ENCODE measurements around the gene ANKS3.

The ANKS3 gene

DNA sequence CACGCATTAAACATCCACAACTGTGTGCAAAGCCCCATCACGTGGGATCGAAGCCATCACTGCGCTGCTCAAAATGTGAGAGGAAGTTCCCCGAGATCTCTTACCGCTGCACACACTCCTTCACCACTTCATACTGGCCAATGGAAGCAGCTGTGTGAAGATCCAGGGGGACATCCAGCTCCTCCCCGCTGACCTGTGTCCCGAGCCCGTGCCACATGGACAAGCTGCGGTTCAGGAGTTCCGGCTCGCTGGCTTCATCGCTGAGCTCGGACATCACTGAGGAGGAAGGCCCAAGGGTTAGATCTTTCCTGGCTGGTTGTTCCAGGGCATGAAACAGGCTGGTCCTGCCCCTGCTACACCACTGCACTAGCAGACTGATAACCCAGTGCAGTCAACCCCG, 4.2 kb downstream of the ANKS3 start:
- no peak for DNase-seq

DNA sequence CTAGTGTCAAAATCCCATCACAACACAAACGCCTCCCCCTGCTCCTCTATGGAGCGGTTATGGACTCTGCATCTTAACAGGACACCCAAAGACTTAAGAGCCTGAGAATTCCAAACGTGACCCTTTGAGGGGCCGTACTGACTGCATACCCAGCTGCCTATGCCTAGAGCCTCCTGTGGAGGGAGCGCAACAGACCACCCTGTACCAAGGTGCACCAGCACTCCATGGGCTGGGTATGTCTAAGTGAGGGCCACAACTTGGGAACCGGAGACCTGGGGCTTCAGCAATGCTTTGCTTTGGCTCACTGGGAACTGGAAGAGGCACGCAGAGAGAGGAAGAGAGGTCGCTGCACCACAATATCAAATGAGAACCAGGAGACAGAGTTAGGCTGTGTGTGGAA, 5.4 kb downstream of the ANKS3 start:
- no peak for DNase-seq

DNA sequence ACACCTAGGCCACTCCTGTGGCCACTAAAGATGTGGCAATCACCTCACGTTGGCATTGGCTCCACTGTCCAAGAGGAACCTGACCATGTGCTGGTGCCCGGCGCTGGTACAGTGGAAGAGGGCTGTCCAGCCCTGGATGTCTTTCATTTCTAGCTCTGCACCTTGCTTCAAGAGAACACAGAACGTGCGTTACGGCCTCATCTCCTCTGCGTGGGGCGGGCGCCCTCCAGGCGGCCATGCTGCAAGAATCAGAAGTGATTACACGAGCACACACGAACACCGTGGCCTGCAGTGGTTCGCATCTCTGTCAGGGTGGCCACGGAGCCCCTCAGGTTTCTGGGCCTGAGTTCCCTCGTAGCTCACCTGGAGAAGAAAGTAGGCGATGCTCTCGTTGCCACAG, 7.5 kb downstream of the ANKS3 start:
- no peak for DNase-seq

DNA sequence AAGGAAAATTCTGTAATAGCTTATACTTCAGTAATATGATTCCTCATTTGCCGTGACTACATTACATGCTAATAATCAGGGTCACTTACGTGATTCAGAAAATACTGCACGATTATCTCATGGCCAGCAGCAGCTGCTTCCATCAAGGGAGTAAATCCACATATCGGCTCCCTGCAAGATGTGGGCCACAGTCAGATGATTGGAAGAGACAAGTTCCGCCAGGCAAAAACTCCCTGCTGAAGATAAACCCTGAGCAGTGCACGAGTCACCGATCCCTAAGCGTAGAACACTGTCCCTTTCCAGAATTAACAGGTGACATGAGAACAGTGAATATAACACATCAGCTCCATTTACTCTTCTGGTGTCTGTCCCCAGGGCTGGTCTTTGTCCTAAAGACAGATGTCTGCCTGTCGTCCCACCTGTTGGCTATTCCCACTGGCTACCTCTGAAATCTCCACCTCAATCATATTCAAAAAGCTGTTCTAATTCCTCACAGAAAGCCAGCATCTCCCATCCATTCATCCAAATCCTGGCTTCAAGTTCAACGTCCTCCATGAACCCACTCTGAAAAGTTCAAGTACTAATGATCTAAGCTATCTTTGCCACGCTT, 9.3 kb downstream of the ANKS3 start:
- DNase-seq = no peak

DNA sequence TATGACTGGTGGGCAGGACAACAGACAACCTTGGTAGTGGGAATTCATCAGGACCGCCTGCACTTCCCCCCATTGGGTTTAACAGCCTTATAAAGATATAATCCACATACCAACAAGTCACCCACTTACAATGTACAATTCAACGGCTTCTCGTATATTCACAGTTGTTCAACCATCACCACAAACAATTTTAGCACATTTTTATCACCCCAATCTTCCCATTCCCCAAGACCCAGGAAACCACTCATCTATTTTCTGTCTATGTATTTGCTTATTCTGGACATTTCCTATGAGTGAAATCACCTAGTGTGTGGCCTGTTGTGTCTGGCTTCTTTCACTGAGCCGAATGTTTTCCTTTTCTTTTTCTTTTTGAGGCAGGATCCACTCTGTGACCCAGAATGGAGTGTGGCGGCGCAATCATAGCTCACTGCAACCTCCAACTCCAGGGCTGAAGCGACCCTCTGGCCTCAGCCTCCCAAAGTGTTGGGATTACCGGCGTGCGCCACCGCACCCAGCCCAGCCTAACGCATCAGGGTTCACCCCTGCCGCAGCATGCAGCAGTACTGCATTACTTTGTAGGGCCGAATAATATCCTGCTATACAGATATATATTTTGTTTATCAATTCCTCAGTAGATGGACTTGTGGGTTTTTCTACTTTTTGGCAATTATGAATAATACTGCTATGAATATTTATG, 10.9 kb downstream of the ANKS3 start:
- DNase-seq = no peak

DNA sequence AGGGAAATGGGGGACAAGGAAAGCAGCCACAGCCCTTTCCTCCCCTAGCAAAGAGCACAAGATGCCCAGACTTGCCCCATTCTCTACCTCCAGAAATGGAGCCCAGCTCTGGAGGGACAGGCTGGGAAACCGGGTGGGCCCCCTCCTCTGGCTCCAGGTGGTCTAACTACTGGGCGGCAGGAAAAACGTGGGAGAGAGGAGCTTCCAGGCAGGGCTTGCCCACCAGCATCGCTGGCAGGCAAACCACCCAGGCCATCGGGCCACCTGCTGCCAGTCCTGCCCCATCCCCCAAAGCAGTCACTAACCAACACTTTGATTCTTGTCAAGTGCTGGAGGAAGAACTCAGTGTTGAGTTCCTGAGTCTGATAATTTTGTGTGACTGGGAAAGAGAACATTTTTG, 15.6 kb downstream of the ANKS3 start:
- no peak for DNase-seq

DNA sequence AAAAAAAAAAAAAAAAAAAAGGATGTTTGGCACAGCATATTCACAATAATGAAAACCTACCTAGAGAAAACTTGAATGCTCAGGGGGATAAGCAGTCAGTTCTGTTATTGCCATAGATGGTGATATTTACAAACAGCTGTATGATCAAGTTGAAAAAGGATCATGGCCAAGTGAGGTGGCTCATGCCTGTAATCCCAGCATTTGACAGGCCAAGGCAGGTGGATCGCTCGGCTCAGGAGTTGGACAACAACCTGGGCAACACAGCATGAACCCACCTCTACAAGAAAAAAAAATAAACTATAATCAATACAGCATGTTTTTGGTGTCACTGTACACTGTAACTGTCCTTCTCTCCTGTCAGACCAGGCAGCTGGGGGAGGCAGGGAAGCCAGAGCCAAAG, 19.1 kb downstream of the ANKS3 start:
- no peak for DNase-seq

DNA sequence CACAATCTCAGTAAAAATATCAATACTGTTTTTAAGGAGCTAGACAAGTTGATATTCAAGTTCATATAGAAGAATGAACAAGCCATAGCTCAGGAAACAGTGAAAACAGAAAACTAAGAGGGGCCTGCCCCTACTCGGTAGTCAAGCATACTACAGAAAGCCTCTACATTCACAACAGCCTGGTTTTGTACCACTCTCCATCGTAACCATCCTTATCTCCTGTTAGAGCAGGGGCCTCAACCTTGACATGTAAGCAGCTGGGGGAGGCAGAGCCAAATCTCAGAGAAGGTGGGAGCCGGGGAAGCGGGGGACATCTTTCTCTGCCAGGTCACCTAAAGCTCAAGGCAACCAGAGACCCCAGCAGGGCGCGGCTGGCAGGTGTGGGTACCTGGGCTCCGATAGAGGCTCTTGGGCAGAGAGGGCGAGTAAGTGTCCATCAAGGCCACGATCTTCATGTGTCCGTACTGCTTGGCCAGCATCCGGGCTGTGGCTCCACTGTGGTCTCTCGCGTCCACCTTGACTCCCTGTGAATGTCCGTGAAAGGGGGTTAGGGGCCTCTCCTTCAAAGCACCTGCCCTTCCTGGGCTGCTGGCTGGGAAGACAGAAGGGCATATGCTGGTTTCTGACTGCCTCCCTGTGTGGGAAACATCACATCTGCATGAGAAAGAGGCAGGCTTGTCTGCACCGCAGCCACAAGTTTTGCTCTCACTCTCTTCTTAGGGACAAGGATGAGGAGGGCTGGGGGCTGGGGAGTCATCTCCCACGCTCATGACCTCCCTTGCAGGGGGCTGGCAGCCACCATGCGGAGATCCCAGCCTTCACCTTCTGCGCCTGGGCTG, 20.2 kb downstream of the ANKS3 start:
- DNase-seq = no peak

DNA sequence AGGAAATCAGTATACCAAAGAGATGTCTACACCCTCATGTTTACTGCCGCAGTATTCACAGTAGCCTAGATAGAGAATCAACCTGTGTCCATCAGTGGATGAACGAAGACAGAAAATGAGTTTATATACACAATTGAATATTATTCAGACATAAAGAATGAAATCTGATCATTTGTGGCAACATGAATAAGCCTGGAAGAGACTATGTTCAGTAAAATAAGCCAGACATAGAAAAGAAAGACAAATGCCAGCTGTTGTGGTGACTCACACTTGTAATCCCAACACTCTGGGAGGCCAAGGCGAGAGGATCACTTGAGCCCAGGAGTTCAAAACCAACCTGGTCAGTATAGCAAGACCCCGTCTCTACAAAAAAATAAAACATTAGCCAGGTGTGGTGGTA, 24.6 kb downstream of the ANKS3 start:
- no peak for DNase-seq

DNA sequence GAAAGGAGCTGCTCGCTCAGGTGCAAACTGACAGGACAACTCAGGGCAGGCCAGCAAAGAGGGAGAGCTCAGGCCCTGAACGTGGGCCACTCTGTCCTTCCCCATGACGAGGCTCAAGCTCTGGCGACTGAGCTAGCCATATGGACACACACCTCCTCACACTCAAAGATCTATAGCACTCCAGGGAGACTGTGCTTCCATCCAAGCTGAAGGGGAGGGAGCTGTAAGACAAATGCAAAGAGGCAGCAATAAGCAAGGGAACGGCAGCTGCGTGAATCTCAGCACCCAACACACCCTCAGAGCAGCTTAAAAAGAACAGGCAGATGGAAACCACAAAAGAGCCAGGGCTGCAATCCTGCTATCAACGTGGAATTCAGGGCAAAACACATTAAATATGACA, 27.2 kb downstream of the ANKS3 start:
- no peak for DNase-seq

DNA sequence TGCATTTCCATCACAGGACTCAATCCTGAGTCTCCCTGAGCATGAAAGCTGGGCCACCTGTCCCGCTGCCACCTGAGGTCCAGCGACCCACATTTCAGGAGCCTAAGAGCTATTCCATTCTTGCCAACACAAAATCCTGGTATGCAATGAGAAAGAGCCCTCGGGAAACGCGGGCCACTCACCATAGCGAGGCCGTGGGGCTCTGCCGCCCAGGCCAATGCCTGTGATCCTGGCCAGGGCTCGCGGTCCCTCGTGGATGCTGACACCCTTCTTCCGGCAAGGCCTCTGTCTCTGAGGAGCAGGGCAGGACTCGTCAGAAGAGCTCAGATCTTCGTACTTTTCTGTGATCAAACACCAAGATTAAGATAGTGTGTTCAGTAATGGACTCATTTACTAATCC, 29.2 kb downstream of the ANKS3 start:
- DNase-seq = no peak

DNA sequence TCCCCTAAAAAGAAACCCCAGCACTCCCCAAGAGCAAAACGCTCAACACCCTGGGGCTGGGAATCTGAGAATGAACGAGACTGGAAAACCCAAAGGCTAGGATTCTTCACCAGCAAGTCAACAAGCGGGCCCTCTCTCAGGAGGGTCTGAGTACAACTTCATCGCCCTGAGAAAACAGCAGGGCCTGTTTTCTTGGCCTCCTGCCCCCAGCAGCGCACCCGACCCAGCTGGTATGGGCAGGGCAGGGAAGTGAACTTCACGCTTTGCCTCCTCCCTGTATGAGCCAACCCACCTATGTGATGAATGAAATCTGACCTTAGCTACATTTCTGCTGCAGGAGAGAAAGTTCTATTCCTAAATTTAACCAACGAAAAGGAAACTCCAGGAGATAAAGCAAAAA, 29.6 kb downstream of the ANKS3 start:
- no peak for DNase-seq

DNA sequence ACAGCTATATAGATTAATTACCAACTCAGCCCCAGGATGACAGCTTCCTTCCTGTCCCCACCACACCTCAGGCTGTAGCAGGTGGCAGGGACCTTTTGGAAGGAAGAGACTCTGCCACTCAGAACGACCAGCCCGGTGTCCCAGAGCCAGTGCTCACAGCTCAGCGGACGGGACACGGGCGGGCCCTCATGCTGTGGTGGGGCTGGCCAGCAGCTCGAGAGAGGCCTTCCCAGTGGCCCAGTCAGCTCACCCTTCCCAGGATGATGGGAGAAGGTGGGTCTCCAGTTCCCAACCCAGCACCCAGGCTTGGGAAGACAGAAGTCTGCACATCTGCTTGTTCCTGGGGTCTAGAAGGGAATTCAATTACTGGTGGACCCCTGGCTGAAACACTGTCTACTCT, 30.2 kb downstream of the ANKS3 start:
- DNase-seq = no peak

DNA sequence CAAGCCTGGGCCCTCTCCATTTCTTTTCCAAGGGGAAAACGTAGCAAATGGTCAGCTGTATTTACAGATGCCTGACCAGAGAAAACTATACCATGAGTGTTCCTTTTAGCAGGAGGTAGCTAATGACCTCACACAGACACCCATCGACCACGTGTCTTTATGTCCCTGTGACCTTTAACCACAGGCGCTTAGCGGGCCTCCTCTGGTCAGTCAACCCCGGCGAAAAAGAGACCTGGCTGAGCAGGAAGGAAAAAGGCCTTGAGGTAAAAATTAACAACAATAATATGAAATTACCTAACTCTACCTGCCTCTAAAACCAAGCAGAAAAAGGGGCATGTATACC, 31.6 kb downstream of the ANKS3 start:
- no peak for DNase-seq

DNA sequence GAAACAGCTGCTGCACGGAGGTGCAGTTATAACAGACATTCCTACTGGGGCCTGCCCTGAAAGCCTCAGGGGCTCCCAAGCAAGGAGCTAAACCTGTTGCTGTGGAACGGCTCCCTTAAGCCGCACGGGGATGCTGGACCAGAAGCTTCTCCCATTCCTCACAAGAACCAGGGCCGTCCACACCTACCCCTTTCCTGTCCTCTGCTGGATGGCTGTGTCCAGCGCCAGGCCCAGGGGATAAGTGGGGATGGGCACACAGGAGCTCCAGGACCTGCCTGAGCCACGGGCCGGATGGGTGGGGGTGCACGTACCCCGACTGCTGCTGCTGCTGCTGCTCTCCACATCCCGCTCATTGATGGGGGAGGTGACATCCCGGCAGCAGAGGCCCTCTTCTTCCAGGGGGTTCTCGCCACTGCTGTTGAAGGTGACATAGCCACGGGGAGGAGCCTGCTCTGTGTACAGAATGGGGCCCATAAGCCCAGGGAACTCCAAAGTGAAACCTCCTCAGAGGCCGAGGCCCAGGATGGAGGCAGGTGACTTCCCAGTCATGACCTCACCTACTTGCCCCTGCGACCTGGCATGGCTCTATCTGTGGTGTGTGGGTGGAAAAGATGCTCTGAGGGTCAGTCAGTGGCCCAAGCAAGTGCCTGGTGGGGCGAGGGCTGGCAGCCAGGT, 32.1 kb downstream of the ANKS3 start:
- no peak for DNase-seq

DNA sequence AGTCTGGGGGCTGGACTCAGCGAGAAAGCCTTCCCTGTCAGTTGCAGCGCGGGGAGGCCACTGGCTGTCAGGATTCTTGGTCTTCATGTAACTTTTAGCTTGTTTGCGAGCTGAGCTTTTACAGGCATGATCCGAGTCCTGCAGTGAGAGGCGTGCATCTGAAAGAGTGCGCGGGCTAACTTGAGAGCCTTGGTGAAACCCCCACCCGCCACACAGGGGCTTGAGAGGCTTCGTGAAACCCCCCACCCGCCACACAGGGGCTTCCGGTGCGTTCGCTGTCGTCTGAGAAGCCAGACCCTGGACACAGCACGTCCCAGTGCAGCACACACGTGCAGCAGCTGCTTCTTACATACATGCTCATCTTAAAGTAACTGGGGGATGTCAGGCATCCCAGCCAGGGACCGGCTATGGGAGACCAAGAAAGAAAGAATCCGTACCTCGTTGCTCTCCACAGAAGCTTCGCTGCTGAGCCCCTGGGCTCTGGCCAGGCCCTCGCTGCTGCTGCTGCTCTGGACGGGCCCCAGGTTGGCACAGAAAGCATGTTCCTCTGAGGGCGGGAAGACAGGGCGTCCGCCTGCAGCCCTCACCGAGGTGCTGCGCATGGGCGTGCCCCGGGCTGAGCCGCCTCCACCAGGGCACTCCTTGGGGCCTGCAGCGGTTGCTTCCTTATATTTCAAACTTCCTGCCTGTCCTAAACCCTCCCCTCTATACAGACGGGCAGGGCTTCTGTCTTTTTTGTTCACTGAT, 32.9 kb downstream of the ANKS3 start:
- DNase-seq = peak in 5 of 56 donors; percentile 13 to 40 (median 18)

DNA sequence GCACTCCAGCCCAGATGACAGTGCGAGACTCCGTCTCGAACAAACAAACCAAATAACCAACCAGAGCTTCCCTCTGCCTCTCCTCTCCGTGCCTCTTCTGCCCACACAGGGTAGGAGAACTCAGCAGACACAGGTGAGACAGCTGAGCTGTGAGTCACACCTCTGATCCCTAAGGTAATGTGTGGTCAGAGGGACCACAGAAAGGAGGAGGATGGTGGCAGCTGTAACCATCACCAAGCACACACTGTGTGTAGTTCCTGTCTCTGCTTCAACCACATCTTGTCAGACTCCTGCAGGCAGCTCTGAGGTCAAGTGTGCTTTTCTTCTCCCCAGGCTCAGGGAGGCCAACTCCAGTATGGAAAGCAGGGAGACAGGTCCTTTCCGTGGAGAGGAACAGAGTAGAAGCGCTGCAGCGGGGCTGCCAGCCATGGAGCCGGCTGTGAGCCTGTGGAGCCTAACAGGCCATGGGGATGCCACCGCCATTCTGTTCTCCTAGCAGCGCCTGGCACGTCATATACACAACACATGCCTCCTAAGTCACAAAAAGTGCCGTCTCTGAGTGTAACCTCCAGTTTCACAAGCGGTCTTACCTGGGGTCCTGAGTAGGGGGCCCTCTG, 33.6 kb downstream of the ANKS3 start:
- peak in 1 of 56 donors; percentile 18 for DNase-seq

DNA sequence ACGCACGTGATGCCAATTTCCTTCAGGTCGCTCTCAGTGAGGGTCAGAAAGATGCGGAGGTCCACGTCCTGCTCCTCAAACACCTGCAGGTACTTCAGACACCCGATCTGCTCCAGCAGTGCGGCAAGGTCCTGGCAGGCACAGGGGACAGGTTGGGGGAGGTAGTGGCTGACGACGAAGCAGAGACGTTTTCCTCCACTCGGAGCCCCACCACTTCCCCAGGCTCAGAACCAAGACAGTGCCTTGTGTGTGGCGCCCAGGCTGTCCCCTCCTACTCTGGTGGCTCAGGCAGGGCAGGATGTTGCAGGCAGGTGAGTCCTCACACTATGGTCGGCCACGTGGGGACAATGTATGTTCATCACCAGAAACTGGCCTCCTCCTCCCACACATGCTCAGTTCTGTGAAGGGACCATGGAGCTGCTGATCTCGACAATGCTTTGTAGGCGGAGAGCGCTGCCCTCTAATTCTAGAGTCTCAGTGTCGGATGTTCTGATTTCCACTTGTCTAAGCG, 35.0 kb downstream of the ANKS3 start:
- no peak for DNase-seq

DNA sequence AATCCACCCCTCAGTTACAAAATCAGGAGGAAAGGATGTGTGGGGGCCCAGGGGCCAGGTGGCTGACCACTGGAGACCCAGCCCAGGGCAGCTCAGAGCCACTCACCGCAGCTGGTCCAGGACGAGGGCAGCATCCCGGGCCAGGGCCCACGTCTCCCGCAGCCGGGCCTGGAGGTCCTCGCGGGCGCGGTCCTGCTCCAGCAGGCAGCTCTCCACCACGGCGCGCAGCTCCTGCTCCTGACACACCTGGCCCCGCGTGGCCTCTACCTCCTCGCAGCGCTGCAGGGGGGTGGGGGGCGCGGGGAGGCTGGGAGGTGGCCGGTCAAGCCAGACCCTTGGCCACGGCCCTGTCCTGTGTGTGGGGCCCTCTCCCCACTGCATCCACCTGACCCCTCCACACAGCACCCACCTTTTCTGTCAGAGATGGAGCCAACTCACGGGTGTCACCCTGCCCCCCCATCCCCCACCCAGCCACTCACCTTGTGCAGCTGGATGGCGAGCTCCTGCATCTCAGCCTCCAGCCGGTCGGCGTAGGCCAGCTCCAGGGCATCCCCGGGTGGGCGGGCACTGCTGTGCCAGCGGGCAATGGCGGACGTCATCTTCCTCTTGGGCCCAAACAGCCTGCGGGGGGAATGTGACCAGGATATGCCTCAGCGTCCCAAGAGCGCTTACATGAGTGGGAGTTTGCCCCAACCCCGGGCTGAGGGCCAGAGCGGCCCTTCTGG, 35.6 kb downstream of the ANKS3 start:
- DNase-seq = no peak

DNA sequence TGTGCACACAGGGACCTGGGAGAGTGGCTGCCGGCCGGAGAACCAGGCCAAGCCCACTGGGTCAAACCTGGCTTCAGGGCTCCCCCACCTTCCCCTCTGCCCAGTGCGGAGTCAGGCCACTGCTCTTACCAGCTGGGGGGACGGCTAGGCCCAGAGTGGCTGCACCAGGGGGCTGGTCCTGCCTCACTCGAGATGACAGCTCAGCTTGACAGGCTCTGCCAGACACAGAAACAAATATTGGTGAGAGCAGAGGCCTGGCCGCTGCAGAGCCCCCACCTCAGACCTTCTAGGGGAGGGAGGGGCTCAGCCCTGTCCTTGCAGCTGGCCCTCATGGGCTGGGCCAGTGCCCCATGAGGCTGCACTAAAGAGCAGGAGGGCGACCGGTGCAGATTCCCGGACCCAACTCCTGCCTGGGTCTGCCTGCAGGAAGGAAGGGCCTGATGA, 36.2 kb downstream of the ANKS3 start:
- DNase-seq = no peak
